ENCODE results near the gene ZNF674.
"Not testable (repeated sequence)": the region's sequence is repeated elsewhere in the genome, so short reads cannot be mapped to it uniquely, and the experiment has no call there.

The ZNF674 gene

DNA sequence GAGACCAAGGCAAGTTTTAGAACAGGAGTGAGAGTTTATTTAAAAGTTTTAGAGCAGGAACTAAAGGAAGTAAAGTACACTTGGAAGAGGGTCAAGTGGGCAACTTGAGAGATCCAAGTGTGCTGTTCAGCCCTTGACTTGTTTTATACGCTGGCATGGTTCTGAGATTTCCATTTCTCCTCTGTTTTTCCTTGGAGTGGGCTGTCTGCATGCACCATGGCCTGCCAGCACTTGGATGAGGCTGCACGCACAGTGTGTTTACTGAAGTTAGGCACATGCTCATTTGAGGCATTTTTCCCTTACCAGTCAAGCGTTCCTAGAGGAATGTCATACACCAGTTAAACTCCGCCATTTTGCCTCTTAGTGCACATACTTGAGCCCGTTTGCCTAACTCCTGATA lies 8.7 kb upstream of the ZNF674 start:
- TF ChIP-seq, protein P1, sequence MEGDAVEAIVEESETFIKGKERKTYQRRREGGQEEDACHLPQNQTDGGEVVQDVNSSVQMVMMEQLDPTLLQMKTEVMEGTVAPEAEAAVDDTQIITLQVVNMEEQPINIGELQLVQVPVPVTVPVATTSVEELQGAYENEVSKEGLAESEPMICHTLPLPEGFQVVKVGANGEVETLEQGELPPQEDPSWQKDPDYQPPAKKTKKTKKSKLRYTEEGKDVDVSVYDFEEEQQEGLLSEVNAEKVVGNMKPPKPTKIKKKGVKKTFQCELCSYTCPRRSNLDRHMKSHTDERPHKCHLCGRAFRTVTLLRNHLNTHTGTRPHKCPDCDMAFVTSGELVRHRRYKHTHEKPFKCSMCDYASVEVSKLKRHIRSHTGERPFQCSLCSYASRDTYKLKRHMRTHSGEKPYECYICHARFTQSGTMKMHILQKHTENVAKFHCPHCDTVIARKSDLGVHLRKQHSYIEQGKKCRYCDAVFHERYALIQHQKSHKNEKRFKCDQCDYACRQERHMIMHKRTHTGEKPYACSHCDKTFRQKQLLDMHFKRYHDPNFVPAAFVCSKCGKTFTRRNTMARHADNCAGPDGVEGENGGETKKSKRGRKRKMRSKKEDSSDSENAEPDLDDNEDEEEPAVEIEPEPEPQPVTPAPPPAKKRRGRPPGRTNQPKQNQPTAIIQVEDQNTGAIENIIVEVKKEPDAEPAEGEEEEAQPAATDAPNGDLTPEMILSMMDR (IDR thresholded peaks at IDR 0.05; ENCODE audit: control insufficient read depth, insufficient read depth, low read depth, low read length, missing control alignments): no peak
- H3K4me3 ChIP-seq (ENCODE audit: control insufficient read depth, low read depth, low read length): no peak overlapping the region

DNA sequence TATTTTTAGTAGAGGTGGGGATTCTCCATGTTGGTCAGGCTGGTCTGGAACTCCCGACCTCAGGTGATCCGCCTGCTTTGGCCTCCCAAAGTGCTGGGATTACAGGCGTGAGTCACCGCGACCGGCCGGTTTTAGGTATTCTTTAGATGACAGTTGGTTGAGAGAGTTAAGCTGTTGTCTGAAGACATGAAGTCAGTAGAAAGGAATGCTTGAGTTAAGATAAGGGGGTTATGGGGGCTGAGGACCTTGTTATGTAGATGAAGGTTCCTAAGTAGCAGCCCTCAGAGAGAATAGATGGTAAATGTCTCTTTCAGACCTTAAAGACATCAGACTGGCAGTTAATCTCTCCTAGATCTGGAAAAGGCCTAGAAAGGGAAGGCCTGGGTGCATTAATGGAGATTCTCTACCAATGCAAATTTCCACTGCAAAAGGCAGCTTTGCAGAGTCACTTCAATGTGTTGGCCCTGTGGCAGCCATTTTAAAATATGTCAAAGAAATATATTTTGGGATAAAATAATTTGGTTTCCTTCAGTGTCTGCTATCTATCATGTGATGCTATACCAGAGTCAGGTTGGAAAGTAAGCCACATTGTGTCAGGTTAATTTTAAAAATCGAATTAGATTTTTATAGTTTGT lies 6.4 kb upstream of the ZNF674 start:
- TF ChIP-seq, protein P1 (IDR thresholded peaks at IDR 0.05; ENCODE audit: control insufficient read depth, insufficient read depth, low read depth, low read length, missing control alignments): no peak
- H3K4me3 ChIP-seq (ENCODE audit: control insufficient read depth, low read depth, low read length): no peak overlapping the region
- no peak for DNase-seq (ENCODE audit: low read depth)

More for the DNA sequence above, 8.7 kb upstream of the ZNF674 start:
- DNase-seq (ENCODE audit: low read depth): no peak

DNA sequence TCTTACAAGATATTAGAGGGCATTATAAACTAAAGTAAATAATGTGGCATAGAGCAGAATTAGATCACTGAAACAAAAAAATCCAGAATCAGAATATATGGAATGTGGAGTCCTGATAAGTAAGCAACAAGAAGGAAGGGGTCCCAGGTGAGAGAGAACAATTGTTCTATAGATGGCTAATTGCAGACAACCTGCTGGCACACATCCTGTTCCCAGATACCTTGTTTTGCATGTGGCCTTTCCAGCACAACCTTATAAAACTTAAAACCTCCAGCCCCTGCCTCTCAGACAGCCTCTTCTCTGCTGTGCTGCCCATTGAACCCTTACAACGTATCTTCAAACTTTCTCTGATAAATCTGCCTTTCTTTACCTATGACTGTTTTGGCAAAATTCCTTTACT lies 4.7 kb upstream of the ZNF674 start:
- DNase-seq (ENCODE audit: low read depth): no peak
- H3K4me3 ChIP-seq (ENCODE audit: control insufficient read depth, low read depth, low read length): no peak overlapping the region
- TF ChIP-seq, protein P1 (IDR thresholded peaks at IDR 0.05; ENCODE audit: control insufficient read depth, insufficient read depth, low read depth, low read length, missing control alignments): no peak

DNA sequence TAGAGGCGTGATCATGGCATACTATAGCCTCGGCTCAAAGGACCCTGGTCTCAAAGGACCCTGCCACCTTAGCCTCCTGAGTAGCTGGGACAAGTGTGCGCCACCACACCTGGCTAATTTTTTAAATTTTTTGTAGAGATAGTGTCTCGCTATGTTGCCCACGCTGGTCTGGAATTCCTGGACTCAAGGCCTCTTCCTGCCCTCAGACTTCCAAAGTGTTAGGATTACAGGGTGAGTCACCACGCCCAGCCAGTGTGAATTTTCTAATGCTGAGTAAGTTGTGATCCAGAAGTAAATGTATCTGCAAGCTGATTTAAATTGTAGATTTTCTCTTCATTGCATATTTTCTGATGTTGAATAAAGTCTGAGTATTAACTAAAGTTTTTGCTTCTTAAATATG lies 2.6 kb upstream of the ZNF674 start:
- TF ChIP-seq, protein P1 (IDR thresholded peaks at IDR 0.05; ENCODE audit: control insufficient read depth, insufficient read depth, low read depth, low read length, missing control alignments): no peak
- no peak overlapping the region for H3K4me3 ChIP-seq (ENCODE audit: control insufficient read depth, low read depth, low read length)
- peak; percentile 38 for DNase-seq (ENCODE audit: low read depth)

DNA sequence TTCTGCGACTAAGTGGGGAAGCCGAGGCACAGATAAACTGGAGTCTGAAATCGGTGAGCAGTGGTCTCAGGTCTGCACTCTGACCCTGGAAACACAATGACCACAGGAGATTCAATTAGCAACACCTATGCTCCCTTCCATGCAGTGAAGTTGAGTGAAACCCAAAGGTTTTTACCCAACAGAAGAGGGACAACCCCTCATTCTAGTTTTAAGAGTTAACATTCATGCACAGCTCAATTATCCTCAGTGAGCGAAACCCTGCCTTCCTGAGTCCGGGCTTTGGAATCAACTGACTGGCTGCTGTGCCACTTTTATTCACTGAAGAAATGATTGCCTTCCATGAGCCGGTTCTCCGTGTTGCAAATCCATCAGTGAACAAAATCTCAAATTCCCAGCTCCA lies 694 bp downstream of the ZNF674 start:
- peak overlapping the region; percentile 84 for H3K4me3 ChIP-seq (ENCODE audit: control insufficient read depth, low read depth, low read length)
- not testable (repeated sequence) for DNase-seq (ENCODE audit: low read depth)

DNA sequence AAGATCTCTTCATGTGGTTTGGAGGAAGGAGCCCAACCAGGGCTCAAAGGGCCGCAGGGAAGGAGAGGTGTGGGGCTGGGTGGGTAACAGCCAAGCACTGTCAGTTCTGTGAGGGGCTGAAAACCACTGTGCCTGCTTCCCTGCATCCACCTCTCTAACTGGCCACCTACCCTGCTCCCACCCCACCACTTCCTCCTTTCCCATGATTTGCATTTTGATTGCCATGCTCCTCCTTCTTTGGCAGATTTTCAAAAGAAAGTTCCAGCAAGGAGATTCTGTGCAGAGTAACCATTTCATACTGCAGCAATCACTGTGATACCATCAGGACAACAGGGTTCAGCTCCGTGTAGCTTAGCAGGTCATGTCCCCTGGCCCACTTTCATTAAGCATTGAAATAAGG lies 1.8 kb downstream of the ZNF674 start:
- TF ChIP-seq, protein P1 (IDR thresholded peaks at IDR 0.05; ENCODE audit: control insufficient read depth, insufficient read depth, low read depth, low read length, missing control alignments): no peak
- no peak for DNase-seq (ENCODE audit: low read depth)
- no peak overlapping the region for H3K4me3 ChIP-seq (ENCODE audit: control insufficient read depth, low read depth, low read length)

DNA sequence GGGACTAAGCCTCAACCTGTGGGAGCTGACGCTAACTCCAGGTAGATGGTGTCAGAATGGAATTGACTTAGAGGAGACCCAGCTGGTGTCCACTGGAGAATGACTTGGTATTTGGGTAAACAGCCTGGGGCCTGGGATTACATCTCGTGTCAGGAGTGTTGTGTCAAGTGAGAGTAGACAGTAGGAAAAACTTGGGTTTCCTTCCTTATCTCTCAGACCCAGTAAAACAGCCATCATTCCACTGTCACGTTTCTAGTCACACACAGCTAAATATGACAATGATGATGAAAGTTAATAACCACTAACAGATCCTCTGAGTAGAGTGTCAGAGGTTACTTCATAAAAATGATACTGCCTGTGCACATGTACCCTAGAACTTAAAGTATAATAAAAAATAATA lies 13.8 kb downstream of the ZNF674 start:
- TF ChIP-seq, protein P1 (IDR thresholded peaks at IDR 0.05; ENCODE audit: control insufficient read depth, insufficient read depth, low read depth, low read length, missing control alignments): no peak
- DNase-seq (ENCODE audit: low read depth): no peak

DNA sequence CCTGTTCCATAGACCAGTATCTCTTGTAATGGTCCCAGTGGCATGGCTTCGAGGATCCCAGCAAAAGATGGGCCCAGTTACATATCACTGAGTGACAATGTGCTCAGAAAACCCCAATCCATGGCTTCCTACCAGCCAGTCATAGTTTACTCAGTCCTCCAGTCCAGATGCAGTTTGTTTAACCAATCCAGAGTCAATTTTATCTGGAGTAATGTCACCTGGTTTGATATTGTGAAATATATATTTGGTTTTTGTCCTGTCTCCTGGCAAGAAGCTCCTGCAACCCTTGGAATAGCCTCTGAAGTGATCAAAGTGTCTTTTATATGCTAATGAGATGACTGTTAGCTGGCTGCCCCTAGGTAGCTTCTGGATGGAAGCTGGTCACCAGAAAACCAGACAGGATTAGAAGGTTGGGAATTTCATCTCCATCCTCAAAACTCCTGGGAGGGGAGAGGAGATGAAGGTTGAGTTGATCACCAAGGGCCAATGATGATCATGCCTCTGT lies 14.8 kb downstream of the ZNF674 start:
- not testable (repeated sequence) for DNase-seq (ENCODE audit: low read depth); H3K4me3 ChIP-seq (ENCODE audit: control insufficient read depth, low read depth, low read length)

More for the DNA sequence above, 13.8 kb downstream of the ZNF674 start:
- H3K4me3 ChIP-seq (ENCODE audit: control insufficient read depth, low read depth, low read length): no peak overlapping the region

DNA sequence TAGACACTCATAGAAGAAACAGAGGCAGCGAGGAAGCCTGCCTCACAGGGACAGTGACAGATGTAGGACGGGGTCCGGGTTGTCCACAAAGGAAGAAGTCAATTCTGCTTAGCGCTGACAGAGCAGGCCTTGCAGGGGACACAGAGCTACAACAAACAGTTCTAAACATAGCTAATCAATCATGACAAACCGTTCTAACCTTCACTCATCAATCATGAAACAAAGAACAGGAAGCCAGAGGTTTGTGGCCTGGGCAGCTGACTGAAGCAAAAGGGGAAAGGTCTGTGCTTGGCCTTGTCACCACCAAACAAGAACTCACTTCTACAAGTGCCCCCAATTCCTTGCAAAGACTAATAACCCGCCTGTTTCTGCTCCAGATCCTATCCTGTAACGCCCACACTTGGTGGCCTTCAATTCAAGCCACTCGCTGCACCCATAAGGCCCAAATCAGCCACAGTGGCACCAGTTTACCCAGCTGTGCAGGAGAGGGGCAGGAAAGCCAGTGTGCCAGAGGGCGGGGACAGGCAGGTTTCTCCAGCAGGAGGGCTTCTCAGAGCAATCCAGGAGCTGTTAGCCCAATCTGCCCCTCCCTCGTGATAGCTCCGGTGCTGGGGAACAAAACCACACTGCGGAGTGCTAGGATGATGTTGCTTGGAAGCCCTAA lies 15.3 kb downstream of the ZNF674 start:
- not testable (repeated sequence) for DNase-seq (ENCODE audit: low read depth); H3K4me3 ChIP-seq (ENCODE audit: control insufficient read depth, low read depth, low read length)

DNA sequence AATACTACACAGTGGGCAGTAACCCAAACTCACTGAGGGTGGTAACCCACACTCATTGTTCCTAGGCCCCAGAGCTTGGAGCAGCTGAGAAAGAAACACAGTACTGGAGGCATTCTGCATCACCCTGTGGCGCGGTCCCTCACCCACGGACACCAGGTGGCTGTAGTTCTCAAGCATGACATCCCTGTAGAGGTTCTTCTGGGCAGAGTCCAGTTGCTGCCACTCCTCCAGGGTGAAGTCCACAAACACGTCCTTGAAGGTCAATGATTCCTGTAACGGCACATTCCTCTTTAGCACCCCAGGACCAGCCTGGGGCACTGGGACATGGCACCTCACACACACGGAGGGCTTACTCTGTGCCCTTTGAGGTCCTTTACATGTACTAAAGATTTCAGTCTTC lies 16.6 kb downstream of the ZNF674 start:
- not testable (repeated sequence) for H3K4me3 ChIP-seq (ENCODE audit: control insufficient read depth, low read depth, low read length); DNase-seq (ENCODE audit: low read depth)
